Endothelial cell (in vitro differentiated cells): ENCODE results near the gene LRRC14B. TPM values are rescaled to one million over a fixed set of nuclear protein-coding genes. Genes with fewer than 3 reads are reported as not detected.

Experiments
- DNase-seq: peaks from one replicate; pipeline ENCODE4 v3.0.0; 2021; ENCODE audit warnings: low spot score
- H3K27ac Mint-ChIP-seq: one replicate; pipeline ENCODE4 v1.8.0; 2021; ENCODE audit warnings: mixed read lengths, inconsistent platforms; ENCODE audit not compliant: unreplicated experiment
- H3K27me3 Mint-ChIP-seq: one replicate; pipeline ENCODE4 v1.8.0; 2021; ENCODE audit warnings: mild to moderate bottlenecking, moderate library complexity, mixed read lengths, inconsistent platforms; ENCODE audit not compliant: unreplicated experiment
- H3K36me3 Mint-ChIP-seq: one replicate; pipeline ENCODE4 v1.8.0; 2021; ENCODE audit warnings: mild to moderate bottlenecking, low read depth, mixed read lengths, inconsistent platforms; ENCODE audit not compliant: unreplicated experiment
- H3K4me1 Mint-ChIP-seq: one replicate; pipeline ENCODE4 v1.8.0; 2021; ENCODE audit warnings: mild to moderate bottlenecking, mixed read lengths, inconsistent platforms; ENCODE audit not compliant: unreplicated experiment
- H3K4me3 Mint-ChIP-seq: one replicate; pipeline ENCODE4 v1.8.0; 2021; ENCODE audit warnings: mild to moderate bottlenecking, mixed read lengths, inconsistent platforms; ENCODE audit not compliant: unreplicated experiment
- H3K9me3 Mint-ChIP-seq: one replicate; pipeline ENCODE4 v1.8.0; 2021; ENCODE audit warnings: mixed read lengths, inconsistent platforms; ENCODE audit not compliant: unreplicated experiment
- total RNA-seq: library from RNA; stranded (reverse); fragmentation: NEBNext Ultra II Directional; extraction: Animal tissue kit (Norgen Biotek cat#: 25700); gene quantifications from one replicate; pipeline ENCODE4 v1.2.1, GENCODE V29; 2021; ENCODE audit not compliant: unreplicated experiment
- TF ChIP-seq, protein P1 (sequence below): fragments of 200-600 bp; sonication (generic); IDR thresholded peaks from one replicate; pipeline ENCODE4 v1.5.0; 2021; ENCODE audit warnings: antibody characterized with exemption; ENCODE audit not compliant: unreplicated experiment

The LRRC14B gene
- total RNA-seq, 1 donor from 2014 or later = not detected

DNA sequence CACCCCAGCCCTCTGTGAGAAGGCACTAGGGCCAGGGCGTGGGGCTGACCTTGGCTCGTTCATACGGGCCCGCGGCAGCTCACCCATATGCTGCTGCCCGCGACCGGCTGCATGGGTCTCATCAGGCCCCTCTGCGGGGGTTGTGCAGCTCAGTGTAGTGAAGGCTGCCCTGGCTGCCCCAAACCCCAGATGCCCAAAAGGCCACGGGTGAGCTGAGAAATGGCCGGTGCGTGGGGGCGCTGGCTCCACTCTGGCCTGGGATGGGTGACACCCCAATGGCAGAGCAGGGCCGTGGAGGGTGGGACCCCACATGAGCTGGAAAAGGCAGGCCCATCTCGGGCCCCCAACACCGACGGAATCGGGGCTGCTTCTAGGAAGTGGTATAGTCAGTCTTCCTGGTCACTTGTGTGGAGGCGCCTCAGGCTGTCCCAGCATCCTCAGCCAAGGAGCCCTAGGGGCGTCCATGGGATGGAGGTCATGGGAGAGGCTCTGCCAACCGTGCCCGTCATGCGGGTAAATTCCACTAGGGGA is 19.4 kb upstream of the LRRC14B start:
- no peak for DNase-seq
- H3K36me3 Mint-ChIP-seq = peaks cover 3% of the 10 kb centered on the region

DNA sequence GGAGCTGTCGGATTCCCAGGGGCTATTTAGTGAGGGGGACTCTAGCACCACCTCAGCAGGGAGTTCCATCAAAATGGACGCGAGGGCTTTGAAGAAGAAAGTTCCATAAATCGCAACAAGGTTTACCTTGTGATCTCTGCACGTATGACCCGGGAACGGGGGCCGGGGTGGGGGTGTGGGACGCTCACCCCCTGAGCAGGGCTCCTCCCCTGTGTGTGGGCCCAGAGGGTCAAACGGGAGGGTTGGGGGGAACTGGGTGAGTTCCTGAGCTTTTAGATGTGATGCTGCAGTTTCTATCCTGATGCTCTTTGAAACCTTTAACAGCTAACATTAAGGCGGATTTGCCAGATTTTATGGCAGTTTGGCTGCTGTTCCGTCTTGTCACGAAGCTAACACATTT is 18.9 kb upstream of the LRRC14B start:
- Mint-ChIP-seq H3K4me1 (peaks cover 18% of the 10 kb centered on the region), H3K36me3 (peaks cover 3% of the 10 kb centered on the region), H3K27me3 (peaks cover 9% of the 10 kb centered on the region), H3K4me3 (peak overlapping the region; percentile 47), H3K27ac (no peak overlapping the region), H3K9me3 (no peaks in the 10 kb centered on the region)
- DNase-seq = no peak
- TF ChIP-seq, protein P1, sequence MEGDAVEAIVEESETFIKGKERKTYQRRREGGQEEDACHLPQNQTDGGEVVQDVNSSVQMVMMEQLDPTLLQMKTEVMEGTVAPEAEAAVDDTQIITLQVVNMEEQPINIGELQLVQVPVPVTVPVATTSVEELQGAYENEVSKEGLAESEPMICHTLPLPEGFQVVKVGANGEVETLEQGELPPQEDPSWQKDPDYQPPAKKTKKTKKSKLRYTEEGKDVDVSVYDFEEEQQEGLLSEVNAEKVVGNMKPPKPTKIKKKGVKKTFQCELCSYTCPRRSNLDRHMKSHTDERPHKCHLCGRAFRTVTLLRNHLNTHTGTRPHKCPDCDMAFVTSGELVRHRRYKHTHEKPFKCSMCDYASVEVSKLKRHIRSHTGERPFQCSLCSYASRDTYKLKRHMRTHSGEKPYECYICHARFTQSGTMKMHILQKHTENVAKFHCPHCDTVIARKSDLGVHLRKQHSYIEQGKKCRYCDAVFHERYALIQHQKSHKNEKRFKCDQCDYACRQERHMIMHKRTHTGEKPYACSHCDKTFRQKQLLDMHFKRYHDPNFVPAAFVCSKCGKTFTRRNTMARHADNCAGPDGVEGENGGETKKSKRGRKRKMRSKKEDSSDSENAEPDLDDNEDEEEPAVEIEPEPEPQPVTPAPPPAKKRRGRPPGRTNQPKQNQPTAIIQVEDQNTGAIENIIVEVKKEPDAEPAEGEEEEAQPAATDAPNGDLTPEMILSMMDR = no peak

More for the DNA sequence above, 19.4 kb upstream of the LRRC14B start:
- peaks cover 9% of the 10 kb centered on the region for H3K27me3 Mint-ChIP-seq
- TF ChIP-seq, protein P1 = no peak
- peaks cover 15% of the 10 kb centered on the region for H3K4me1 Mint-ChIP-seq
- no peak overlapping the region for H3K27ac Mint-ChIP-seq
- no peaks in the 10 kb centered on the region for H3K9me3 Mint-ChIP-seq
- no peak overlapping the region for H3K4me3 Mint-ChIP-seq

DNA sequence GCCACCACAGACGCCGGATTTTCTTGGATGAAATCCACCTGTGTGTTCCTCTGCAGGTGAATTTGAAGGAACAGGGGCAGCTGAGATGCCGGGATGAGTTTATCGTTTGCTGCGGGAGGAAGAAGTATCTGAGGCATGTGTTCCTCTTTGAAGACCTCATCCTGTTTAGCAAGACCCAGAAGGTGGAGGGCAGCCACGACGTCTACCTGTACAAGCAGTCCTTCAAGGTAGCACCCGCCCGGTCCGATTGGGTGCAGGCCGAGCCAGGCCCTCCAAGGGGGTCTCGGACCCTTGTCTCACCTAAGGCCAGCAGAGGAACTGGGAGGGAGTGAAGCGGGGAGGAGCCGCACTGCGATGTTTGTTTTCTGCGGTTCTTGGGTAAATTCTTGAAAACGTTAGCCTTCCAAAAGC is 18.4 kb upstream of the LRRC14B start:
- Mint-ChIP-seq H3K36me3 (peaks cover 3% of the 10 kb centered on the region), H3K4me1 (peaks cover 18% of the 10 kb centered on the region), H3K9me3 (no peaks in the 10 kb centered on the region), H3K4me3 (peak overlapping the region; percentile 47), H3K27ac (no peak overlapping the region), H3K27me3 (peaks cover 9% of the 10 kb centered on the region)
- no peak for DNase-seq
- TF ChIP-seq, protein P1 = no peak

DNA sequence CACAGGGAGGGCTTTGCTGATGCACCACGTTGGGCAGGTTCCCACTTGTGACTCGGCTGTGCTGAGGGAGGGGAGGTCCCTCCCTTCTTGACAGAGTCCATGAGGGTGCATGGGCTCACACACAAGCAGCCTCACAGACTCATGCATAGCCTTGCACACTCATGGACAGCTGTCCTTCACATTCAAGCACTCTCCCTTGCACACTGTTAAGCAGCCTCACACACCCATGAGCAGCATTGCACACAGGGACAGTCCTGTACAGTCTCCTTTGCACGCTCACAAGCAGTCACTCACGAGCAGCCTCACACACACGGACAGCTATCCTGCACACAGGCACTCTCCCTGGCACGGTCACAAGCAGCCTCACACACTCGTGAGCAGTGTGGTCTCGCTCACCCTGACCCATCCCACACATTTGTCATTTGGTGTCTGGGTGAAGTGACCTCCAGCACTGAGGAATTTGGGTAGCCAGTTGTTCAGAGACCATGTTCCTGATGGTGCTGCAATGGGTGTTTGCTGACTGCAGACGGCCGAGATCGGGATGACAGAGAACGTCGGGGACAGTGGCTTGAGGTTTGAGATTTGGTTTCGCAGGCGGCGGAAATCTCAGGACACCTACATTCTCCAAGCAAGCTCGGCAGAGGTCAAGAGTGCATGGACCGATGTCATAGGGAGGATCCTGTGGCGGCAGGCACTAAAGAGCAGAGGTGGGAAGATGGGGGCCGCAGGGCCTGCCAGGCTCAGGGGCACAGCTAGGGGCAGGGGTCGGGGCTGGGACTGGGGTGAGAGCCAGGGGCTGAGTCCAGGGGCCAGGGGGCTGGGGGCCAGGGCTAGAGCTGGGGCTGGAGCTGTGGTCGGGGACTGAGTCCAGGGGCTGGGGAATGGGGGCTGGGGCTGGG is 17.7 kb upstream of the LRRC14B start:
- Mint-ChIP-seq H3K27me3 (peaks cover 9% of the 10 kb centered on the region), H3K9me3 (no peaks in the 10 kb centered on the region), H3K27ac (no peak overlapping the region), H3K36me3 (peaks cover 3% of the 10 kb centered on the region), H3K4me1 (peaks cover 18% of the 10 kb centered on the region), H3K4me3 (no peak overlapping the region)
- TF ChIP-seq, protein P1 = no peak
- no peak for DNase-seq

DNA sequence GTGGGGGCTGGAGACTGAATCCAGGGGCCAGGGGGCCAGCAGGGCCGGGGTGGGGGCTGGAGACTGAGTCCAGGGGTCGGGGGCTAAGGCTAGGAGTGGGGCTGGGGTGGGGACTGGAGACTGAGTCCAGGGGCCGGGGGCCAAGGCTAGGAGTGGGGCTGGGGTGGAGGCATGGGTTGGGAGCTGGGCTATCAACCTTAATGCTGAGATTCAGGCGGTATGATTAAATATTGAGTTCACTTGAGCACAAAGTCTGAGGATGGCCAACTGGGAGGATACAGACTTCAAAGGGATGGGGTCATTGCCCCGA is 17.0 kb upstream of the LRRC14B start:
- H3K36me3 Mint-ChIP-seq = peaks cover 3% of the 10 kb centered on the region
- peaks cover 18% of the 10 kb centered on the region for H3K4me1 Mint-ChIP-seq
- DNase-seq = no peak
- no peak overlapping the region for H3K4me3 Mint-ChIP-seq
- TF ChIP-seq, protein P1 = no peak
- H3K27ac Mint-ChIP-seq = no peak overlapping the region
- peaks cover 9% of the 10 kb centered on the region for H3K27me3 Mint-ChIP-seq
- H3K9me3 Mint-ChIP-seq = no peaks in the 10 kb centered on the region
